Fibroblast of pulmonary artery (primary cell): ENCODE results near the gene ACO2.

ENCODE experiments used
- DNase-seq: peaks from one replicate; pipeline ENCODE4 v3.0.0-alpha.2; 2010; ENCODE audit warnings: low read depth
- H3K4me3 ChIP-seq: replicated peaks from 2 replicates; pipeline ENCODE4 v1.5.1; 2011; ENCODE audit warnings: low read depth, mild to moderate bottlenecking, control low read depth, low read length, moderate library complexity
- TF ChIP-seq, protein P1 (sequence below): IDR thresholded peaks from 2 replicates; pipeline ENCODE4 v1.5.1; 2011; ENCODE audit warnings: mild to moderate bottlenecking, control low read depth, low read length, inconsistent platforms; ENCODE audit errors: missing control alignments

Gene ACO2

GRCh38 chr22:41478891-41479521, 10.1 kb downstream of the ACO2 start:
- no peak overlapping the region for H3K4me3 ChIP-seq
- DNase-seq = peak; percentile 33

GRCh38 chr22:41479671-41480396, 10.9 kb downstream of the ACO2 start:
- TF ChIP-seq, protein P1, sequence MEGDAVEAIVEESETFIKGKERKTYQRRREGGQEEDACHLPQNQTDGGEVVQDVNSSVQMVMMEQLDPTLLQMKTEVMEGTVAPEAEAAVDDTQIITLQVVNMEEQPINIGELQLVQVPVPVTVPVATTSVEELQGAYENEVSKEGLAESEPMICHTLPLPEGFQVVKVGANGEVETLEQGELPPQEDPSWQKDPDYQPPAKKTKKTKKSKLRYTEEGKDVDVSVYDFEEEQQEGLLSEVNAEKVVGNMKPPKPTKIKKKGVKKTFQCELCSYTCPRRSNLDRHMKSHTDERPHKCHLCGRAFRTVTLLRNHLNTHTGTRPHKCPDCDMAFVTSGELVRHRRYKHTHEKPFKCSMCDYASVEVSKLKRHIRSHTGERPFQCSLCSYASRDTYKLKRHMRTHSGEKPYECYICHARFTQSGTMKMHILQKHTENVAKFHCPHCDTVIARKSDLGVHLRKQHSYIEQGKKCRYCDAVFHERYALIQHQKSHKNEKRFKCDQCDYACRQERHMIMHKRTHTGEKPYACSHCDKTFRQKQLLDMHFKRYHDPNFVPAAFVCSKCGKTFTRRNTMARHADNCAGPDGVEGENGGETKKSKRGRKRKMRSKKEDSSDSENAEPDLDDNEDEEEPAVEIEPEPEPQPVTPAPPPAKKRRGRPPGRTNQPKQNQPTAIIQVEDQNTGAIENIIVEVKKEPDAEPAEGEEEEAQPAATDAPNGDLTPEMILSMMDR = peak; percentile 0
- peak; percentile 56 for DNase-seq

More at GRCh38 chr22:41478891-41479521, 10.1 kb downstream of the ACO2 start:
- TF ChIP-seq, protein P1 = no peak

GRCh38 chr22:41480397-41480735, 11.4 kb downstream of the ACO2 start:
- H3K4me3 ChIP-seq = no peak overlapping the region
- peak; percentile 45 for DNase-seq
- TF ChIP-seq, protein P1 = no peak

More at GRCh38 chr22:41479671-41480396, 10.9 kb downstream of the ACO2 start:
- no peak overlapping the region for H3K4me3 ChIP-seq

- no peak overlapping the region for H3K4me3 ChIP-seq
- peak; percentile 9 for DNase-seq
- TF ChIP-seq, protein P1 = no peak
Observed at GRCh38 chr22:41481131-41481830, 12.4 kb downstream of the ACO2 start.

- DNase-seq = no peak
- TF ChIP-seq, protein P1 = no peak
- H3K4me3 ChIP-seq = no peak overlapping the region
Observed at GRCh38 chr22:41481925-41482318, 13.0 kb downstream of the ACO2 start.

- peak; percentile 13 for DNase-seq
- no peak overlapping the region for H3K4me3 ChIP-seq
- TF ChIP-seq, protein P1 = no peak
Observed at GRCh38 chr22:41482319-41482935, 13.5 kb downstream of the ACO2 start.
